ENCODE results near the gene NMNAT2.

DNA sequence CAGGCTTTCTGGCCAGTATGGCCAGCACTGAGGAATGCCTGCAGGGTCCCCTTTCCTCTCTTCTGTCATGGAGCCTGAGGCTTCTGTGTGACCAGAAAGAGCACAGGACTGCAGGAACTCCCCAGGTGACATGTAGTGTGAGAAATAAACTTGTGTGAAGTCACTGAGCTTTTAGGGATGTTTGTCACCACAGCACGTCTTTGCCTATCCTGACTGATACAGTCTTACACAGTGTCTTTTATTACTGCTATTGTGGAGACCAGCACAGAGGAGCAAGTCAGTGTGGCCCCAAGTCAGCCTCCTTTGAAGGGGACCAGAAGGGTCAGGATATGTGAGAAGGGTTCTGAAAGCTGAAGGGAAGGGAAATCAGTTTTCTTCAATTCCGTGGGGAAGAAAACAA is 129.6 kb downstream of the NMNAT2 start:
- TF ChIP-seq, protein P1, sequence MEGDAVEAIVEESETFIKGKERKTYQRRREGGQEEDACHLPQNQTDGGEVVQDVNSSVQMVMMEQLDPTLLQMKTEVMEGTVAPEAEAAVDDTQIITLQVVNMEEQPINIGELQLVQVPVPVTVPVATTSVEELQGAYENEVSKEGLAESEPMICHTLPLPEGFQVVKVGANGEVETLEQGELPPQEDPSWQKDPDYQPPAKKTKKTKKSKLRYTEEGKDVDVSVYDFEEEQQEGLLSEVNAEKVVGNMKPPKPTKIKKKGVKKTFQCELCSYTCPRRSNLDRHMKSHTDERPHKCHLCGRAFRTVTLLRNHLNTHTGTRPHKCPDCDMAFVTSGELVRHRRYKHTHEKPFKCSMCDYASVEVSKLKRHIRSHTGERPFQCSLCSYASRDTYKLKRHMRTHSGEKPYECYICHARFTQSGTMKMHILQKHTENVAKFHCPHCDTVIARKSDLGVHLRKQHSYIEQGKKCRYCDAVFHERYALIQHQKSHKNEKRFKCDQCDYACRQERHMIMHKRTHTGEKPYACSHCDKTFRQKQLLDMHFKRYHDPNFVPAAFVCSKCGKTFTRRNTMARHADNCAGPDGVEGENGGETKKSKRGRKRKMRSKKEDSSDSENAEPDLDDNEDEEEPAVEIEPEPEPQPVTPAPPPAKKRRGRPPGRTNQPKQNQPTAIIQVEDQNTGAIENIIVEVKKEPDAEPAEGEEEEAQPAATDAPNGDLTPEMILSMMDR (IDR thresholded peaks at IDR 0.05; ENCODE audit: low read depth, low read length), result no peak
- no peak for TF ChIP-seq EZH2phosphoT487 (IDR thresholded peaks at IDR 0.05; ENCODE audit: low read depth)

All from OCI-LY3 (cell line).